Measurements from ENCODE around the gene TEP1.
"Not testable (repeated sequence)": the region's sequence is repeated elsewhere in the genome, so short reads cannot be mapped to it uniquely, and the experiment has no call there.

The TEP1 gene

DNA sequence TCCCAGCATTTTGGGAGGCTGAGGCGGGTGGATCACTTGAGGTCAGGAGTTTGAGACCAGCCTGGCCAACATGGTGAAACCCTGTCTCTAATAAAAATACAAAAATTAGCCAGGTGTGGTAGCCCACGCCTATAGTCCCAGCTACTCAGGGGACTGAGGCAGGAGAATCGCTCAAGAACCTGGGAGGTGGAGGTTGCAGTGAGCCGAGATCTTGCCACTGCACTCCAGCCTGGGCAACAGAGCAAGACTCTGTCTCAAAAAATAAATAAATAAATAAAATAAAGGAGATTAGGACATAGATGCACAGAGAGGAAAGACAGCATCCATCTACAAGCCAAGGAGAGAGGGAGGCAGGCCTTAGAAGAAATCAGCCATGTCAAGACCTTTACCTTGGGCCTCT, 72.3 kb downstream of the TEP1 start:
- DNase-seq: not testable (repeated sequence)

DNA sequence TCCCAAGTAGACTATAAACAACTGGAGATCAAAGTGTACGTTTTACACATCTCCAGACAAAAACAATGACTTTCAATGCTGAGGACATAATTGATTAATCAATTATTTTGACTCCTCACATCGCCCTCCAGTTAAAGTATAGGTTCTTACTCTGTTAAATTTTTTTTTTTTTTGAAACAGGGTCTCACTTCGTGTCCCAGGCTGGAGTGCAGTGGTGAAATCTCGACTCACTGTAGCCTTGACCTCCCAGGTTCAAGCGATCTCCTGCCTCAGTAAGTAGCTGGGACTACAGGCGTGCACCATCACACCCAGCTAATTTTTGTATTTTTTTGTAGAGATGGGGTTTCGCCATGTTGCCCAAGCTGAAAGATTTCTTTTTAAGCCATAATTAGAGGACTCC, 79.3 kb downstream of the TEP1 start:
- no peak for DNase-seq

DNA sequence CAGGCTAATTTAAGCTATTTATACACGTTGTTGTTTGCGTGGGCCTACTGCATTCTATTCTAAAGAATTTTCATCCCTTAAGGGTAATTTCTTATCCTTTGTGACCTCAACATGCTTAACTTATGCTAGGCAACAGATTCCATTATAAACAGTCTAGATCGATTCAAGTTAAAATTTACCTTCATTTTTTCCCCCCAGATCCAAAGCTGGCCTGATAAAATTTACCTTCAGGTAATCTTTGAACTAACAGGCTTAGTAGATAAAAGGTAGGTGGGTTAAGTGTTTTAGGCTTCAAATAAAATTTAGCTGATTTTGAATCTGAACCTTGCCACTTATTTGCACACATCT, 79.8 kb downstream of the TEP1 start:
- no peak for DNase-seq

DNA sequence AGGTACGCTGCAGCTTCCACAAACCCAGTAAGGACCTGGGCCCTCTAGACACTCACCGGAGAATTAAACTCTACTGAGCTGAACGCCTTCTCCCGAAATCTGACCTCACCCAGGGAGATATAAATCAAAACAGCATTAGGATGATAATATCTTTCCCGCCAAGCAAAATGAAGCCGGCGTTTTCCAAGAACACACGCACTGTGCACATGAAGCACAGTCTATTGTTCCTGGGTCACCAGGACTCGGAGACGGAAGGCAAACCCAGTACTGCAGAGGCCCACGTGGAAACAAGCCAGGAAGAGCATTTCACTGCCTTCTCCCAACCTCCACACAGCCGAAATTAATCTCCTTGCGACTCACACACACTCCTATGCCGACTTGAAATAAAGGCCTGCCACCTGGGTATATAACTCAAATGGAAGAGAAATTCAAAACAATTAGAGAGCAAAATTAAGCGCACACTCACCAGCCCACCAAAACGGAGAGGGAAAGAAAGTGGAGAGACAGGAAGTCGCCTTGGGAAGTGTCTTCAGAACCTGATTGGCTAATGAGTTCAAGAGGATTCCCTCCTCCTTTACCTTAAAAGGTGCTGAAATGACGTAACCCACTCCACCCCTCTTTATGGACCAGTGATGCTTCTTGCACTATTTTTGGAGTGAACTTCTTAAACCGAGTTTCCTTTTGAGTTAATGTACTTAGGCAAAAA, 80.4 kb downstream of the TEP1 start, which contains the start of gene CCNB1IP1:
Gene CCNB1IP1 (minus strand): TSS at position 492 of the 706 bp plus-strand sequence. CDS start 16,756 bp downstream, outside the sequence.
- peak; percentile 75 for DNase-seq

DNA sequence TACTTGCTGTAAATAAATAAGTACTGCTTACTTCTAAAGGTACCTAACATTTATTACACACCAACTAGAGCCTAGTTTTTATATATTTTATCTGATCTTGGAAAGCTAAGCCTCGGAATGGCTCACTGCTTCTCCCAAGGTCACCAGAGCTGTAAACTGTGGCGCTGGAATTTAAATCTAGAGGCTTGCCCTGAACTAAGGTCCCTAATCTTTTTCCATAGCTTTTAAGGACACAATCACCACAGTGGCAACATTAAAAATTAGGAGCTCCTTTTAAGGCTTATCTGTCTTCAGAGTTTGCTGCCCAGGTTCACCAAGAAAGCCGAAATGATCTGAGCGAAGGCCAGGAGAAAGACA, 80.9 kb downstream of the TEP1 start:
- DNase-seq: no peak

DNA sequence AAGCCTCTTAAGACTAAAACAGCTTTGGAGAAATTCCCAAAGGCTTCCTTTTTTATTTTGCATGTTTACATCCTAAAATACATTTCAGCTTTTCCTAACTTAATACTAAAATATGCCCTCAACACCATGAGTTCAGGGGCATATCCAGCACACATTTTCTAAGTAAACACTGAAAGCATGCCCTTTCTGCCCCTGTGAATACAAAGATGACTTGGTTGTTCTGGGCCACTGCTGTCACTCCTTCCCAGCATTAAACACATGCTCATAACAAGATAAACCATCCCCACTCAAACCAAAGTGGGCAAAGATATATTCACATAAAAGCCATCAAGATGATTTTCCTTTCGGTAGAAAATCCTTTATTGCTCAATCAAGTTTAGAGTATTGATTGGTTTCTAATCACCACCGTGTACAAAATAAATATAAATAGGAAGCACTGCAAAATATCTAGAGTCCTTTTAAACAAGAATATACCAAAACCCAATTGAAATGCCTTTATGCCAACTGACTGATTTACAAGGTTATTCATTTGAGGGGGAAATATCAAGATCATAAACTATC, 82.2 kb downstream of the TEP1 start:
- no peak for DNase-seq

DNA sequence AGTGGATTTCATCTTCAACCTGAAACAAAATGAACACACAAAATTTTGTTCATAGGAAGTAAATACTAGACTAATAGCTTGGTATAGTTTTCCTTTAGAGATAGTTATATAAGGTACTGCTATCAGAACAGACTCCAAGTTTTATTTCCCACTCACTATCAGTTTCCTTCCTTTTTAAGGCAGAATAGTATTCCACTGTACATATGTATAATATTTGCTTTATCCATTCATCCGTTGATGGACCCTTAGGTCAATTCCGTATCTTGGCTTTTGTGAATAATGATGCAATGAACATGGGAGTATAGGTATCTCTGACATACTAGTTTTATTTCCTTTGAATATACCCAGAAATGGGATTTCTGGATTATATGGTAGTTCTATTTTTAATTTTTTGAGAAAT, 83.9 kb downstream of the TEP1 start:
- no peak for DNase-seq

DNA sequence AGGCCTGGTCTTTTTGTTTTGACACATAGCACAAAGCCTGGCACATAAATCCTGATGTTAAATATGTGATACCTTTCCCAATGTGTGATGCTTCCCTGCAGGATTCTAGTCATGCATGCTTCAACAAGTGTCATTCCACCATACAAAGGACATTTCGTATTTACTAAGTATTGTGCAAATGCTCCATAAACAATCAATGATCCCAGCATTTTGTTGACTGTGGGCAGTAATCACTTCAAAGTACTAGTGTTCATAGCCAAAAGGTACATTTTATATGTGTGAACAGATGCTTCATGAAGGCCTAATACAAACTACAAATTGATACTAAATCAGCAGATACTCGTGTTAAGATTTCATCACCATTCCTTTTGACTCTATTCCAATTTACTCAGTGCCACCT, 84.6 kb downstream of the TEP1 start:
- no peak for DNase-seq

DNA sequence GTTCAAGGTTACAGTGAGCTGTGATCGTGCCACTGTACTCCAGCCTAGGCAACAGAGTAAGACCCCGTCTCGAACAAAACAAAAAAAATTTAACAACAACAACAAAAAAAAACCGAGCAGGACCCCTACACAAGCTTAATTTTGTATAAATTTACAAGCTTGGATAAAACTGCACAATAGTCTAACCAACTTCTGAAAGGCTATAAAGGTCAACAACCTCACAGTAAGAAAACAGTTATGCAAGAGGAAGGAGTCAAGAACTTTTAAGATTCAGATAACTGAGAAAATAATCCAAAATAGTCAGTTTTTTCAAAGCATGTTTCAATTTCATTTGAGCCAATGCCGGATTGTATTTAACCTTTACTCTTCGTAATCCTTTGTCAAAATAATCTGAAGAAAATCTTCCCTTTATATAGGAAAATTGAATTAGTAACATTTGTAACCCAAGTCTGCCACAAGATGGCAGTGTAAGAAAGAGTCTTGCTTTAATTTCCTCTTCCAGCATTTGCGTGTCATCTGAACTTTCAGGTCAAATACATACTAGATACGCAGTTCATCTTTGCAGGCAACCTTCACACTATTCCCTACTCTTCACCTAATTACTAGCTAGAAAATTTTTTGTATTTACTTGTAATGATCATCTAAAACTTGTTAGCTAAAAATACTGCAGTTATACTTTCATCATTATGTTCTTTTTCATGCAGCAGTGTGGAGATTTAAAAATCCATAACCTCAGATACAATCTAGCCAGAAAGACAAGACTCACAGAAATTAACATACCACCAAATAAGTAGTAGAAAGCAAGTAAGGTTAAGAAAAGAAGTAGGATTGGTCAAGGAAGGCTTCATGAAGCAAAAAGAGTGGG, 86.1 kb downstream of the TEP1 start:
- peak; percentile 63 for DNase-seq

DNA sequence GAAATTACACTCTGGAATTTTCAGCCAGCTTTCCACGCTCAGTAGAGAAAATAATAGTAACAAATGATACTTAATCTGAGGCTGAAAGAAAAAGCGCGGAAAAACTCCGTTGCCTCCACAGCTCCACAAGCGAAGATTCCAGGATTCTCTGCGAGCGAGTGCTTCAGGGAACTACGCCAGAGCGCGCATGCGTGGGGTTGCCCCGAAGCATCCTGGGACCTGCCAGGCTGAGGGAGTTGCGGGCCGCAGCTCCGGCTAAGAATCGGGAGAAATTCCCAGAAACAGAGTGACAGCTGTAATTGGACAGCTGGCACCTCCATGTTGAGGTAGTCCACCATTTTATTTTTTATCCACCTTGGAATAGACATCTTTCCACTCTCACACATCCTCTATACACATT, 95.6 kb downstream of the TEP1 start:
- no peak for DNase-seq

All from central memory CD4-positive, alpha-beta T cell (primary cell).